ENCODE measurements around the gene DCHS1.

DCHS1 gene

DNA sequence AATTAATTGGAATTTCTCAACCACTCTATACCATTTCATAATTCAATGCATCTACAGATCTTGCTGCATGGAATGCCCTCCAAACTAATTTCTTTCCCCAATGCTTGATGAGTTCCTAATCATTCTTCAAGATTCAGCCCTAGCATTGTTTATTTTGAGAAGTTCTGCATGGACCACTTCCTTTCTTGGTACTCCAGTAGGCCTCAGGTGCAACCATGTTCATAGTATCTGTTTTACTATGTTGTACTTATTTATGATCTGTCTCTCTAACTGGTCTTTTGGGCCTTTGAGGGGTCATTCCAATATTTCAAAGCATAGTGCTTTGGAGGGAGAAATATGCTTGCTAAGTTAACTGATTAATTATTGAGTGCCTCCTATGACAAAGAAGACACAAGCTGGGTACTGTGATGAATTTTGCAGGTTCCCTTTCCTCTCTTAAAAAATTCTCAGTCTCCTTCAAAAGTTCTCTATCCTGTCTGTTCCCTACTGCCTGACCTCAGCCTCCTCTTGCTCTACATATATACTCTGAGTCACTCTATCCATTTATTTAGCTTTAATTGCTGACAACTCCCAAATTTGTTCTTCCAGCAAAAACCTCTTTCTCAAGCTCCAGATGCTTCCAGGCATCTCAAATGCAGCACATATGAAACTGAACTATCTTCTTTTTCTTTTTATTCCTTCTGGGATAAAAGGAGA is 18.1 kb upstream of the DCHS1 start:
- DNase-seq (ENCODE audit: low read depth), result no peak

DNA sequence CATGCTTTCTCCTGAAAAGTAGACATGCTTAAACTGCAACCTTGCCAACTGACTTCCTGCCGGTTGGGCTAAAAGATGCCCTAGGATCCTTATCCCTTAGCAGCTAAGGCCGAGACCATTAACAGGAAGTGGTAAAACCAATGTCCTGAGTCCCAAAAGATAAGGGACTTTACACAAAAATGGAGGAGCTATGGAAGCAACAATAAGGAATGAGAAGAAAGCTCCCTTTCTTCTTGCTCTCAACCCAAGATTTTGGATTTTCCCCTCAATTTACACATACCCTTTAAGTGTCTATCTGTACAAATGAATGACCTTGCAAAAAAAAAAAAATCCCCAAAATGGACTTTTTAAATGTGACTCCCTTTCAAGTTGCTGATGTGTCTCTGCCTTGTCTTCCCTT is 16.4 kb upstream of the DCHS1 start:
- no peak for DNase-seq (ENCODE audit: low read depth)

DNA sequence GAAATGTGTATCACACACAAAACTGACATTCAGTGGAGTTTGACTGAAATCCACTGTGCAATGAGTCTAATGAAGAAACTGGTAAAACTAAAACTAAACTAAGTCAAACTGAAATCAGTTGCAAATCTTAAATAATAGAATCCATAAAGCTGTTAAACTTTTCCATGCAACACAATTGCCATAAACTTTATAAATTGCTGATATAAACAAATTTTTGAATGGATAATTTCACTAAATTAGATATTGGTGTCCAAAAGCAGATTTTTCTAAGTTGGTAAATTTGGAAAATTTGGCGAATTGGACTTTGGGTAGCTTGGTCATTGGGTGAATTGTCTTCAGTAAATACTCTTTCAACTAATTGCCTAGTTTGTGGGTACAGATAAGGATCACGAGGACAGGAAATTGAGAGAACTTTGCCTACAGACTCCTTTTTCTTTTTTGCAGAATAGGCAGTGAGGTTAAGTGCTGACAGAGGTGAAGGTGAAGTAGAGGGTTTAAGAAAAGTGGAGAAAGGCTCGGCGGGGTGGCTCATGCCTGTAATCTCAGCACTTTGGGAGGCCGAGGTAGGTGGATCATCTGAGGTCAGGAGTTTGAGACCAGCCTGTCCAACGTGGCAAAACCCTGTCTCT is 14.7 kb upstream of the DCHS1 start:
- DNase-seq (ENCODE audit: low read depth), result no peak

DNA sequence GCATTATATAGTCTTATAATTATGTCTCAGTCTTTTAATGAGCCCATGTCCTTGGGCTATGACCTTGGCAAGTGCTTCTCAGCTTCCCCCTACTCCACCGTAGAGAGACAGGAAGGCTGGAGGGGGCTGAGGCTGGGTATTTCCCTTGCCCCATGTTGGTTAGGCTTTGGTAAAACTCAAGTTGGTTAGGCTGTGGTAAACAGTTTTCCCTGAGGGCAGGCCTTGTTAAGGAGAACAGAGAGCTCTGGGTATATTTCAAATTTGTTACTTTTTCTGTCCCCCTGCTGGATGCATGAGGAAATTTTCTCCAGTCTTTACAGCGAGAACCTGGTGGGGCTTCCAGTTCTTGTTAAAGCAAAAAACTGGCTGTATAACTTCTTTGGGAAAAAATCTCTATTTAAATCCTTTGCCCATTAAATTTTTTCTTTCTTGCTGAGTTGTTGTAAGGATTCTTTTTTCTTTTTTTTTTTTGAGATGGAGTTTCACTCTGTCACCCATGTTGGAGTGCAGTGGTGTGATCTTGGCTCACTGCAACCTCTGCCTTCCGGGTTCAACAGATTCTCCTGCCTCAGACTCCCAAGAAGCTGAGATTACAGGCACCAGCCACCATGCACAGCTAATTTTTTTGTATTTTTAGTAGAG is 12.2 kb upstream of the DCHS1 start:
- DNase-seq (ENCODE audit: low read depth), result no peak

DNA sequence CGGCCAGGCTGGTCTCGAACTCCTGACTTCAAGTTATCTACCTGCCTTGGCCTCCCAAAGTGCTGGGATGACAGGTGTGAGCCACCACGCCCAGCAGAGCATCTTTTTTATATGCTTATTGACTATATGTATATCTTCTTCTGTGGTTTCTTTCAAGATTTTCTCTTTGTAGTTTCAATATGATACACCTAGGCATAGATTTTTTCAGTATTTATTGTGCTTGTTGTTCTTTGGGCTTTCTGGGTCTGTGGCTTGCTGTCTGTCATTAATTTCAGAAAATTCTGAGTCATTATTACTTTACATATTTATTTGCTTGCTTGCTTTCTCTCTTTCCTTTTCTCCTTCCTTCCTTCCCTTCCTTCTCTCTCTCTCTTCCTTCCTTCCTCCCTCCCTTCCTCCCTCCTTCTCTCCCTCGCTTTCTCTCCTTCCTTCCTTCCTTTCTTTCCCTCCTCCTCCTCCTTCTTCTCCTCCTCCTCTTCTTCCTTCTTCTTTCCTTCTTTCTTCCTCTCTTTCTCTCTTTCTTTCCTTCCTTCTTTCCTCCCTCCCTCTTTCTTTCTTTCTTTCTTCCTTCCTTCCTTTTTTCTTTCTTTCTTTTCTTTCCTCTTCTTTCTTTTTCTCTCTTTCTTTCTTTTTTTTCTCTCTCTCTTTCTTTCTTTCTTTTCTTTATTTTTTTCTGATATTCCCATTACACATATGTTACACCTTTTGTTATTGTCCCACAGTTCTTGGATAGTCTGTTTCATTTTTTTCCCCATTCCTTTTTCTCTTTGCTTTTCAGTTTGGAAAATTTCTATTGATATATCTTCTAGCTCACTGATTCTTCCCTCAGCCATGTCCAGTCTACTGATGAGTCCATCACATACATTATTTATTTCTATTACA is 10.9 kb upstream of the DCHS1 start:
- DNase-seq (ENCODE audit: low read depth), result no peak

DNA sequence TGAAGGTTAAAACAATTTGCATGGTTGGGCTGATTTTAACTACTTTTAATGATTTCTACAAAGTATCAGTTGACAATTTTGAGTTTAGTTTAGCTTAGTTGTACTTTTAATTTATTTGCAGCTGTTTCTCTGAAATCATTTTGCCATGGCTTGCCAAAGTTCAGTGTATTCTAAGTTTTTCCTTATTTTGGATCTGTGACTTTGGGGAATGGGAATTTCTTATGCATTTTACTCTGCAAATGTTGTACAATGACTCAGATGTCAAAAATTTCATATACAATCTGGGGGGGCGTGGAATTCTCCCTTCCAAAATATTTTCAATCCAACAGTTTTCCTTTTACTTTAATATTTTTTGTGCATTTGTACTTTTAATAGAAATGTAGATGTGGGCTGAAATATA is 8.9 kb upstream of the DCHS1 start:
- DNase-seq (ENCODE audit: low read depth), result no peak

DNA sequence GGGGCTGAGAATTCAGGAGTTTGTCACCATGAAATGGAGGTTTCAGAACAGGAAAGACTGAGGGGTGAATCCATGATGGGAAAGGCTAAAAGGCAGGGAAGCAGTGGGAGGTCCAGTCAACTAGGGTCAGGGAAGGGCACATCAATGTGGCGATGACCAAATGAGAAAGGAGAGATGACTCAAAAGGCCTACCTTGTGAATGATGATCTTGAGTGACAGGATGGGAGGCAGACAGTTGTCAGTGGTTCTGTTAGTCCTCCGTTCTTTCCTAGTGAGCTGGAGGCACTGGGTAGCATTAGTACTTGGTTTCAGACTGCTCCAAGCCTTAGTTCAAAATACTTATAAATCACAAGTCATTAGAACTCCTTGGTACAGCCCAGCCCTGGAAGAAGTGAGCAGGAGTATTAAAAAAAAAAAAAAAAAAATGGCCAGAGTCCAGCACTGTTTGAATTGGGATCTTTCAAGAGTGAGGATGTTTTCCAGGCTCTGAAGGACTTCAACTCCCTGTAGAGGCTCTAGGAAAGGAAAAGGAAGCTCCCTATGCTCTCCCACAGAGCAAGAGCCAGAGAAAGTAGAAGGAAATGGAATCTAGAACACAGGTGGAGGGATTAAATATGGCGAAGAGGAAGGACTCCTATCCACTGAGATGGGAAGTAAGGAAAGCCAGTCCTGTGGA is 8.3 kb upstream of the DCHS1 start:
- no peak for DNase-seq (ENCODE audit: low read depth)

GRCh38 chr11:6660712-6661111 is 5.1 kb upstream of the DCHS1 start:
- no peak for DNase-seq (ENCODE audit: low read depth)

DNA sequence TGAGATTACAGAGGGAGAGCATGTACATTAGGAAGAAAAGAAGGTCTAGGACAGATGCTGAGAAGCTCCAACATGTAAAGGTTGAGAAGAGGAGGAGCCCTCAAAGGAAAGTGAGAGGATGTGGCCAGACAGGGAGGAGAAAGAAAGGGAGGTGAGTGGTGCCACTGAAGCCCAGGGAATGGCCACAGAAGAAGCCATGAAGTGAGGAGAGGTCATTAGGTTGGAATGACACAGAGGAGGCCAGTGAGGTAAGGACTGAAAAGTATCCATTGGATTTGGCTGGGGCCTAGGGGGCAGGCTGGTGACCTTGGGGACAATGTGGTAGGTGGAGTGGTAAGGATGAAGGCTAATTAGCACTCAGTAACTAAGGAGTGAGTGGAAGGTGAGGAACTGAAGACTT is 3.0 kb upstream of the DCHS1 start:
- DNase-seq (ENCODE audit: low read depth), result no peak

DNA sequence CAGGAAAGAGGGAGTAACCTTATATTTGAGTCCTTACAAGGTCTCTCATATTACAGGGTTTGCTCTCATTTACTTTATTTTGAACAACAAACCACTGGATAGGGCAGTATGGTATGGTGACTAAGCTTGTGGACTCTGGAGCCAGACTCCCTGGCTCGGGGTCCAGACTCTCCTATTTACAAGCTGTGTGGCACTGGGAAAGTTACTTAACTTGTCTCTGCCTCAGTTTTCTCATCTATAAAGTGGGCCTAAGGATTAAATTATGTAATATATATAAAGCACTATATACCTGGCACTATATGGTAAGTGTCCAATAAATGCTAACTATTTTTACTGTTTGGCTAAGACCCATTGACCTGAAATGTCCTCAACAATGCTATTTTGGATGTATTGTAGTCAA is 1.7 kb upstream of the DCHS1 start:
- no peak for DNase-seq (ENCODE audit: low read depth)

GRCh38 chr11:6656936-6657335 is 1.3 kb upstream of the DCHS1 start:
- DNase-seq (ENCODE audit: low read depth), result no peak

DNA sequence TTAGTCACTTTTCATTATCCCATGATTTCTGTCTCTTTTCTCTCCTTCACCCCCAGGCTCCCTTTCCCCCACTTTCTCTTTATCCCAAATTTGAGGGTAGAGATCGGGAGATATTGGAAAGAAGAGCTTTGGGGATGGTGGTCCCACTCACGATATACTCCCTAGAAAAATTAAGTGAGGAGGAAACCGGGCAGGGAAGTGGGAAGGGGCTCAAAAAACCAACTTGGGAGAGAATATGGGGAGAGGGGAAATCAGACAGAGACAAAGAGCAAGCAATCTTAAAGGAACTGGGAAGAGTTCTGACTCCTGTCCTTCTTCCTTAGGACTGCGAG is 941 bp upstream of the DCHS1 start:
- DNase-seq (ENCODE audit: low read depth), result no peak

DNA sequence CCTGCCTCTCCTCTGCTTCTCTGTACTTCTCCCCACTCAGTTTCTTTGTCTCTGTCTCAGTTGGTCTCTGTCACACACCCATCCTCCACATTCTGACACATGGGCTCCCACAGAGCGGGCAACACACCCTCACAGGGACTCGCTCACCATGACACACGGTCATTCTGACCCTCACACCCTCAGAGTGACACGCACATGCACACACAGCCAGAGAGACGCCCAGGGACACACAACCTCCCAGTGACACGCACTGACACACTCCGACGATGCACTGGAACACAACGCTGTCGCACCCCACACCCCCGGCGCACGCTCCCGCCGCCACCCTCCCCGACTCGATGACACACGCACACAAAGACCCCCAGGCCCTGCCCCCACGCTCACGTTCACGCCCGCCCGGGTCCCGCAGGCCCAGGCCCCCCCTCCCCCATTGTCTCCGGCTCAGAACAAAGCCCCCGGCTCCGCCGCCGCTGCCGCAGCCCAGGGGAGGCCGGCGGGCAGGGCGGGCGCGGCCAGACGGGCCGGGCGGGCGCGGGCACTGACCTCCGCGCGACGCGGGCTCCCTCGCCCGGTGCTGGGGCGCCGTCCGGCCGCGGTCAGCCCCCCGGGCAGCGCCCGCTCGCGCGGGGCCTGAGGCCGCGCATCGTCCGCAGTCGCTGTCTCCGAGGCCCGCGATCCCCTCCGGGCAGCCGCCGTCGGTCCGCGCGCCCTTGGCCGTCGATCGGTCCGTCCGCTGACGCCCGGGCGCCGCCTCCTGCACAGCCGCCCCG is 404 bp downstream of the DCHS1 start:
- no peak for DNase-seq (ENCODE audit: low read depth)

GRCh38 chr11:6654281-6655019 is 1.2 kb downstream of the DCHS1 start:
- no peak for DNase-seq (ENCODE audit: low read depth)

DNA sequence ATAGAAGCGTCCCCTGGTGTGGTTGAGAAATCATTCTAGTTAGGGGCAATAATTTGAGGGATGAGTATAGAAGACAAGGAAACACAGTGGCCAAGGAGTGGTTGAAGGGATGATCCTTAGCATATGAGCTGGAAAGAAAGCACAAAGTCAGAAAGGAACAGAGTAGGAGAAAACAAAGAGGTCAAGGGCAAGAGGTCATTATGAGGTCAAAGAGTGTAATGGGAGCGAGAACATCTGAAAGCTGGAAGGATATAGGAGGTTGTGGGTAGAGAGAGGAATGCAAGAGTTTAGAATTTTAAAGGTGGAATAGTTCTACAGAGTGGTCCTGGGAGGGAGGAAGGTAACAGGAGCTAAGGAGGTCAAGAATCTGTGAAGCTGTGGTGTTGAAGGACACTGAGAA is 2.0 kb downstream of the DCHS1 start:
- no peak for DNase-seq (ENCODE audit: low read depth)

DNA sequence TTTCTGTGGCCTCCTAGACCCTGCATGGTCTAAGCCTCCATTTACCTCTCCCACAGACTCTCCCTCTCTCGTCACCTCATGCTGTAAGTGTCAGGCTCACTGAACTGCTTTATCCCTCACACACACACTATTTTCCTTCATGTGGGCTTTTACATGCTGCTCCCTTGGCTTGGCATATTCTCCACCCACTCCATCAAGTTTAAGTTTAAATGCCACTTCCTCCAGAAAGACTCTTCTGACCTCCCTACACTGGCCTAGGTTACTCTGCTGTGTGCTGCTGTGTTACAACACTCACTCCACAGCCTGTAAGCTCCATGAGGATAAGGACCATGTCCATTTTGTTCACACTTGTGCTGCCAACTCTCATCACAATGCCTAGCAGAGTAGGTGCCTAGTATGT is 2.5 kb downstream of the DCHS1 start:
- DNase-seq (ENCODE audit: low read depth), result no peak

DNA sequence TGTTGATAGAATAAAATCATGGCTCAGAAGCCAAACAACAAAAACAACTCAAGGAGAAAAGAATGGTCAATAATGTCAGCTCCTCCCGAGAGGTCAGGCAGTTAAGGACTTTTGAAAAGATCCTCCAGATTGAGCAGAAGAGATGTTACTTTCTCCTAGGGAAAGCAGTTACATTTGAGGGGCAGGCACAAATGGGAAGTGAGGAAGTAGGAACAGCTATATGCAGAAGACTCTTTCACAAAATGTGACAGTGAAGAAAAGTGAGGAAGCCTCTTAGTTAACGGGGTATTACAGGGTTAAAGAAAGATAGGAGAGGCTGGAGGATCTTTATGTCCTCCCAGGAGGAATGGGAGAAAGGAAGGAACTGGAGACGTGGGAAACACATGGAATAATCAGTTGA is 3.4 kb downstream of the DCHS1 start:
- DNase-seq (ENCODE audit: low read depth), result no peak

- no peak for DNase-seq (ENCODE audit: low read depth)
These were observed 4.6 kb downstream of the DCHS1 start for GRCh38 chr11:6650980-6651379.

DNA sequence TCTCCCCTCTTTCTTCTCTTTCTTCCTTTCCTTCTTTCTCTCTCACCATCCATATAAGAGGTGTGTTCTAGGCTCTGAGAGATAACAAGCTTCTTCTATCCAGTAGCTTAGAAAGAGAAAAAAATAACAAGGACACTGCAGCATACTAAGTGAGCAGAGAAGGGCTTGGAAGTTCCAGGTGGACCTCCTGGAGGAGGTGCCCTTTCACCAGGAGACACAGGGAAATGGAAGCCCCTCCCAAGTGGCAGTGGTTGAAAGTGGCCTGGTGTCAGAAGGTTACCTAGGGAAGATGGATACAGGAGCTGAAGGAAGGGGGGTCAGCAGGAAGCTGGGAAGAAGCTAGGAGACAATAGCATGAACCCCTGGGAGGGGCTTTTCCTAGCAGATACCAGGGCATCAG is 5.5 kb downstream of the DCHS1 start:
- no peak for DNase-seq (ENCODE audit: low read depth)

GRCh38 chr11:6648501-6648900 is 7.1 kb downstream of the DCHS1 start:
- DNase-seq (ENCODE audit: low read depth), result no peak

DNA sequence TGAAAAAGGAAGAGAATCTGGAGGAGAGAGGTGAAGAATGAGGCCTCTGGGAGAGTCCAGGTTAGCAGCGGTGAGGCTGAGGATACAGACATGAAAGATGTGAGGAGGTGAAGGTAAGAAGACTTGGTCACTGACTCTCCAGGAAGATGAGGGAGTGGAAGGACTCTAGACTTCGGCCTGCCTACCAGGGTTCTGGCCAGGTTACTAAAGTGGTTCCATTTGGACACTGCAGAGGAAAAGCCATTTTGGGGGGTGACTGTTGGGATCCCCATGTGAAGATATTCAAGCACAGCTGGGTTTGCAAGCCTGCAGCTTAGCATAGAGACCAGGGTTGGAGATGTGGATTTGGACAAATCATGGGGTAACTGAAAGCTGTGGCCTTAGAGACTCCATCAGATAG is 7.8 kb downstream of the DCHS1 start:
- no peak for DNase-seq (ENCODE audit: low read depth)

Data from non-pigmented ciliary epithelial cell (primary cell).